ENCODE measurements around the gene PPP1R1A.

GRCh38 chr12:54535474-54535873 lies 53.0 kb downstream of the PPP1R1A start:
- TF ChIP-seq POLR2A (IDR thresholded peaks at IDR 0.05) (no peak), CTCF (IDR thresholded peaks at IDR 0.05) (no peak)
